ENCODE data around the gene ANKRD13A.

ANKRD13A gene

DNA sequence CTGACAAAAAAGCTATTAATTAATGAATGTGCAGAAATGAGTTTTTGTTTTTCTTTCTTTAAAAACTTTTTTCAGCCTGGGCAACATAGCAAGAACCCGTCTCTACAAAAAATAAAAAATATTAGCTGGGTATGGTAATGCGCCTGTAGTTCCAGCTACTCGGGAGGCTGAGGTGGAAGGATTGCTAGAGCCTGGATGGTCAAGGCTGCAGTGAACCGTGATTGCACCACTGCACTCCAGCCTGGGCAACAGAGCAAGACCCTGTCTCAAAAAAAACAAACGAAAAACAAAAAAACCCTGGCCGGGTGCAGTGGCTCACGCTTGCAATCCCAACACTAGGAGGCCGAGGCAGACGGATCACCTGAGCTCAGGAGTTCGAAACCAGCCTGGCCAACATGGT, 11.0 kb upstream of the ANKRD13A start:
- 94% methylated on average over 10 of the region's 10 CpGs for WGBS
- Histone ChIP-seq H3K14ac (ENCODE audit: low read length in 2 of 2) (no peak overlapping the region), H4K8ac (ENCODE audit: low read length) (no peak overlapping the region), H3K4me2 (ENCODE audit: low read length, poor library complexity, severe bottlenecking) (no peak overlapping the region), H4K91ac (ENCODE audit: low read length) (no peak overlapping the region), H3K27me3 (ENCODE audit: control insufficient read depth in 1 of 2, insufficient read depth in 1 of 2, low read length in 2 of 2) (no peaks in the 10 kb centered on the region), H3K23ac (ENCODE audit: low read length in 2 of 2) (no peak overlapping the region), H3K4me3 (ENCODE audit: insufficient read depth in 1 of 2, low read depth in 1 of 2, low read length in 2 of 2) (no peak overlapping the region), H2AFZ (ENCODE audit: low read depth, low read length) (no peak overlapping the region), H2BK5ac (ENCODE audit: low read depth, low read length, poor library complexity, severe bottlenecking) (no peak overlapping the region), H2BK12ac (ENCODE audit: low read length in 2 of 2) (no peak overlapping the region), H3K18ac (ENCODE audit: low read depth in 1 of 2, low read length in 2 of 2) (no peak overlapping the region), H2AK5ac (ENCODE audit: low read length, severe bottlenecking) (no peak overlapping the region), H2BK15ac (ENCODE audit: low read depth, poor library complexity, severe bottlenecking) (no peak overlapping the region), H3K79me1 (replicated peaks; ENCODE audit: low read length, poor library complexity, severe bottlenecking) (peaks cover 38% of the 10 kb centered on the region), H2BK120ac (ENCODE audit: low read depth, low read length) (no peak overlapping the region), H3K9me3 (ENCODE audit: control insufficient read depth, low read length) (no peaks in the 10 kb centered on the region), H3K36me3 (ENCODE audit: control insufficient read depth in 1 of 2, insufficient read depth in 2 of 2, low read depth in 1 of 2, low read length in 2 of 2) (peaks cover 33 to 69% of the 10 kb centered on the region in 2 experiments), H3K4me1 (ENCODE audit: control insufficient read depth, insufficient read depth, low read depth, low read length) (no peaks in the 10 kb centered on the region), H3K9ac (ENCODE audit: low read length) (no peak overlapping the region), H3K4ac (ENCODE audit: low read depth in 1 of 2, low read length in 2 of 2) (no peak overlapping the region), H3K27ac (ENCODE audit: low read length, poor library complexity, severe bottlenecking) (no peak overlapping the region)
- DNase-seq = no peak

DNA sequence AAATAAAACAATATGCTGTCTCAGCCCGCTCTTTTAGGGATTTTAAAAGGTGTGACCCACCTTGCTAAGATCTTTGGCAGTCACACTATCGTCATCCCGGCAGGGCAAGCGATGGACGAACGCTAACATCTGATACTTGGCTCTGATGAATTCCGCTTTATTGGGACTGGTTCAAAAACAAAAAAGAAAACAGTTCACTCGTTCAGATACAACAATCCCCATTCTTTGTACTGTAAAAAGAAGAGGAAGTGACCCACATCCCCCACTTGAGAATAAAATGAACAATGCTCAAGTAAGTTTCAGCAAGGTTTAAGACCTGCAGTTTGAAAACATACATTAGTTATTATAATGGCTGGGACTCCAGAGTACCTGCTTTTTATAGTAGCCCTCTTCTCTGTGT, 10.3 kb upstream of the ANKRD13A start:
- peaks cover 29 to 63% of the 10 kb centered on the region in 2 experiments for H3K36me3 ChIP-seq (ENCODE audit: control insufficient read depth in 1 of 2, insufficient read depth in 2 of 2, low read depth in 1 of 2, low read length in 2 of 2)
- H3K27me3 ChIP-seq (ENCODE audit: control insufficient read depth in 1 of 2, insufficient read depth in 1 of 2, low read length in 2 of 2) = no peaks in the 10 kb centered on the region
- no peak overlapping the region for H4K91ac ChIP-seq (ENCODE audit: low read length)
- no peak overlapping the region for H2BK15ac ChIP-seq (ENCODE audit: low read depth, poor library complexity, severe bottlenecking)
- no peak overlapping the region for H3K9ac ChIP-seq (ENCODE audit: low read length)
- H3K4me3 ChIP-seq (ENCODE audit: insufficient read depth in 1 of 2, low read depth in 1 of 2, low read length in 2 of 2) = no peak overlapping the region
- no peak overlapping the region for H2AK5ac ChIP-seq (ENCODE audit: low read length, severe bottlenecking)
- no peak overlapping the region for H2AFZ ChIP-seq (ENCODE audit: low read depth, low read length)
- 96% methylated on average over 8 of the region's 8 CpGs for WGBS
- no peak overlapping the region for H4K8ac ChIP-seq (ENCODE audit: low read length)
- no peak overlapping the region for H3K18ac ChIP-seq (ENCODE audit: low read depth in 1 of 2, low read length in 2 of 2)
- no peak overlapping the region for H2BK5ac ChIP-seq (ENCODE audit: low read depth, low read length, poor library complexity, severe bottlenecking)
- no peak overlapping the region for H3K14ac ChIP-seq (ENCODE audit: low read length in 2 of 2)
- peaks cover 35% of the 10 kb centered on the region for H3K79me1 ChIP-seq (replicated peaks; ENCODE audit: low read length, poor library complexity, severe bottlenecking)
- H3K27ac ChIP-seq (ENCODE audit: low read length, poor library complexity, severe bottlenecking) = no peak overlapping the region
- H3K4ac ChIP-seq (ENCODE audit: low read depth in 1 of 2, low read length in 2 of 2) = no peak overlapping the region
- H3K4me2 ChIP-seq (ENCODE audit: low read length, poor library complexity, severe bottlenecking) = no peak overlapping the region
- H3K9me3 ChIP-seq (ENCODE audit: control insufficient read depth, low read length) = no peaks in the 10 kb centered on the region
- H3K23ac ChIP-seq (ENCODE audit: low read length in 2 of 2) = no peak overlapping the region
- H3K4me1 ChIP-seq (ENCODE audit: control insufficient read depth, insufficient read depth, low read depth, low read length) = no peaks in the 10 kb centered on the region
- H2BK120ac ChIP-seq (ENCODE audit: low read depth, low read length) = no peak overlapping the region
- no peak for DNase-seq
- H2BK12ac ChIP-seq (ENCODE audit: low read length in 2 of 2) = no peak overlapping the region

DNA sequence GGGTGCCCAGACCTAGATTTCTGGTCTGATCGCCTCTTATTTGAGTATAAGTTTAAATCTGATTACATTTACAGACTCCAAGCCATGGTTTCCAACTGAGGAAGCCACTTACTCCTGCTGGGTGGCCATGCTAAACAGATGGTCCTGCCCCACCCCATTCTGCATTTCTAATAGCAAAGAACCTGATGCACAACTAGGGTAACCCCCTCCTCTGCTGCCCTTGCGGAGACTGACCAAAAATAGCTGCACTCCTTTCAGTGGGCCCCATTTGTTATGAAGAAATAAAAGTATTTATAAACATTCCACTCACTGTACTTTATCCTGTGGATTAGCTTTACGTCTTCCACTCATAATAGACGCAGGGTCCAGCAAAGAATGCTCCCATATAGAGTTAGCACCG, 9.8 kb upstream of the ANKRD13A start:
- H2AK5ac ChIP-seq (ENCODE audit: low read length, severe bottlenecking) = no peak overlapping the region
- no peak overlapping the region for H4K91ac ChIP-seq (ENCODE audit: low read length)
- H4K8ac ChIP-seq (ENCODE audit: low read length) = no peak overlapping the region
- WGBS = 83% methylated on average over 4 of the region's 5 CpGs
- H3K79me1 ChIP-seq (replicated peaks; ENCODE audit: low read length, poor library complexity, severe bottlenecking) = peaks cover 30% of the 10 kb centered on the region
- no peak overlapping the region for H3K4ac ChIP-seq (ENCODE audit: low read depth in 1 of 2, low read length in 2 of 2)
- no peaks in the 10 kb centered on the region for H3K4me1 ChIP-seq (ENCODE audit: control insufficient read depth, insufficient read depth, low read depth, low read length)
- no peak overlapping the region for H3K4me3 ChIP-seq (ENCODE audit: insufficient read depth in 1 of 2, low read depth in 1 of 2, low read length in 2 of 2)
- H2BK12ac ChIP-seq (ENCODE audit: low read length in 2 of 2) = no peak overlapping the region
- no peak overlapping the region for H3K23ac ChIP-seq (ENCODE audit: low read length in 2 of 2)
- H3K14ac ChIP-seq (ENCODE audit: low read length in 2 of 2) = no peak overlapping the region
- H3K36me3 ChIP-seq (ENCODE audit: control insufficient read depth in 1 of 2, insufficient read depth in 2 of 2, low read depth in 1 of 2, low read length in 2 of 2) = peaks cover 25 to 60% of the 10 kb centered on the region in 2 experiments
- H3K27ac ChIP-seq (ENCODE audit: low read length, poor library complexity, severe bottlenecking) = no peak overlapping the region
- H3K9ac ChIP-seq (ENCODE audit: low read length) = no peak overlapping the region
- H2BK15ac ChIP-seq (ENCODE audit: low read depth, poor library complexity, severe bottlenecking) = no peak overlapping the region
- no peak overlapping the region for H2AFZ ChIP-seq (ENCODE audit: low read depth, low read length)
- DNase-seq = peak; percentile 23
- no peaks in the 10 kb centered on the region for H3K9me3 ChIP-seq (ENCODE audit: control insufficient read depth, low read length)
- peak overlapping the region; percentile 44 for H2BK5ac ChIP-seq (ENCODE audit: low read depth, low read length, poor library complexity, severe bottlenecking)
- no peak overlapping the region for H3K18ac ChIP-seq (ENCODE audit: low read depth in 1 of 2, low read length in 2 of 2)
- H3K27me3 ChIP-seq (ENCODE audit: control insufficient read depth in 1 of 2, insufficient read depth in 1 of 2, low read length in 2 of 2) = no peaks in the 10 kb centered on the region
- H2BK120ac ChIP-seq (ENCODE audit: low read depth, low read length) = no peak overlapping the region
- no peak overlapping the region for H3K4me2 ChIP-seq (ENCODE audit: low read length, poor library complexity, severe bottlenecking)

DNA sequence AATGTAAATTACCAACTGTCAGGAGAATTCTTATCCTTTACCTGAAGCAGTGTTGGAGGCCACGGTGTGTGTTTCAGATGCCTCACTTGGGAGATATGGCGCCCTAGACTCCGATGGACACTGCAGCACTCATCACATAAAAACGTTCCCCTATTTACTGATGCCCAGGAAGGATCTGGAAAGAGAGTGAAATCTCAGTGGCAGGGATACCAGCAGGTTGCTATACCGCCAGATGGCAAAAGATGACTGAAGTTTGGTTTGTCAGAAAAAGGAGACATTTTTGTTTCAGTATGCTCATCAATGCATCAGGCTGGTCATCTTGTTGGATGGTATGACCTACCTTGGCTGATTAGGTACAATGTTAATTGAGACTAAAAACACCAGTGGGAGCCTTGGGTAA, 7.6 kb upstream of the ANKRD13A start:
- Histone ChIP-seq H3K4me2 (ENCODE audit: low read length, poor library complexity, severe bottlenecking) (no peak overlapping the region), H2BK120ac (ENCODE audit: low read depth, low read length) (no peak overlapping the region), H3K14ac (ENCODE audit: low read length in 2 of 2) (no peak overlapping the region), H4K91ac (ENCODE audit: low read length) (no peak overlapping the region), H3K36me3 (ENCODE audit: control insufficient read depth in 1 of 2, insufficient read depth in 2 of 2, low read depth in 1 of 2, low read length in 2 of 2) (peaks cover 12 to 43% of the 10 kb centered on the region in 2 experiments), H4K8ac (ENCODE audit: low read length) (no peak overlapping the region), H3K9me3 (ENCODE audit: control insufficient read depth, low read length) (no peaks in the 10 kb centered on the region), H3K4ac (ENCODE audit: low read depth in 1 of 2, low read length in 2 of 2) (no peak overlapping the region), H3K4me3 (ENCODE audit: insufficient read depth in 1 of 2, low read depth in 1 of 2, low read length in 2 of 2) (no peak overlapping the region), H3K23ac (ENCODE audit: low read length in 2 of 2) (no peak overlapping the region), H3K79me1 (replicated peaks; ENCODE audit: low read length, poor library complexity, severe bottlenecking) (peaks cover 25% of the 10 kb centered on the region), H2BK15ac (ENCODE audit: low read depth, poor library complexity, severe bottlenecking) (no peak overlapping the region), H3K27me3 (ENCODE audit: control insufficient read depth in 1 of 2, insufficient read depth in 1 of 2, low read length in 2 of 2) (no peaks in the 10 kb centered on the region), H3K18ac (ENCODE audit: low read depth in 1 of 2, low read length in 2 of 2) (no peak overlapping the region), H3K27ac (ENCODE audit: low read length, poor library complexity, severe bottlenecking) (no peak overlapping the region), H2AK5ac (ENCODE audit: low read length, severe bottlenecking) (no peak overlapping the region), H2AFZ (ENCODE audit: low read depth, low read length) (no peak overlapping the region), H3K4me1 (ENCODE audit: control insufficient read depth, insufficient read depth, low read depth, low read length) (no peaks in the 10 kb centered on the region), H3K9ac (ENCODE audit: low read length) (no peak overlapping the region), H2BK5ac (ENCODE audit: low read depth, low read length, poor library complexity, severe bottlenecking) (no peak overlapping the region), H2BK12ac (ENCODE audit: low read length in 2 of 2) (no peak overlapping the region)
- DNase-seq = no peak
- 95% methylated on average over 5 of the region's 5 CpGs for whole genome bisulfite sequencing

Data from mesenchymal stem cell (in vitro differentiated cells and primary cell).